Measurements from ENCODE around the gene BRD9.
"Not testable (repeated sequence)": the region's sequence is repeated elsewhere in the genome, so short reads cannot be mapped to it uniquely, and the experiment has no call there.

- TF ChIP-seq CTCF, POLR2A, POLR2AphosphoS5 (IDR thresholded peaks at IDR 0.05): not testable (repeated sequence)
Observed at GRCh38 chr5:853416-854090, 39.0 kb downstream of the BRD9 start.

Data from prostate gland (tissue), 2 donors.